NCI-H2029 (cell line): ENCODE data around the gene TRIOBP.
"Not testable (repeated sequence)": the region's sequence is repeated elsewhere in the genome, so short reads cannot be mapped to it uniquely, and the experiment has no call there.

ENCODE experiments used
- DNase-seq: peaks from one replicate; lab custom pipeline; 2025; lab: John Stamatoyannopoulos, UW

TRIOBP gene

DNA sequence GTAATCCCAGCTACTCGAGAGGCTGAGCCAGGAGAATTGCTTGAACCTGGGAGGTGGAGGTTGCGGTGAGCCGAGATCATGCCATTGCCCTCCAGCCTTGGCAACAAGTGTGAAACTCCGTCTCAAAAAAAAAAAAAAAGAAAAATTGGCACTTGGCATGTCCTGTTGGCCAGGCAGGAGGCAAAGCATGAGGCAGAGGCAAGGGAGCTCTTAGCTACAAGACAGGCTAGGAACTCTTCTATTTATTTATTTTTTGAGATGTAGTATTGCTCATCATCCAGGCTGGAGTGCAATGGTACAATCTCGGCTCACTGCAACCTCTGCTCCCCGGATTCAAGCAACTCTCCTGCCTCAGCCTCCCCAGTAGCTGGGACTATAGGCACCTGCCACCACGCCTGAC, 2.7 kb upstream of the TRIOBP start:
- not testable (repeated sequence) for DNase-seq

DNA sequence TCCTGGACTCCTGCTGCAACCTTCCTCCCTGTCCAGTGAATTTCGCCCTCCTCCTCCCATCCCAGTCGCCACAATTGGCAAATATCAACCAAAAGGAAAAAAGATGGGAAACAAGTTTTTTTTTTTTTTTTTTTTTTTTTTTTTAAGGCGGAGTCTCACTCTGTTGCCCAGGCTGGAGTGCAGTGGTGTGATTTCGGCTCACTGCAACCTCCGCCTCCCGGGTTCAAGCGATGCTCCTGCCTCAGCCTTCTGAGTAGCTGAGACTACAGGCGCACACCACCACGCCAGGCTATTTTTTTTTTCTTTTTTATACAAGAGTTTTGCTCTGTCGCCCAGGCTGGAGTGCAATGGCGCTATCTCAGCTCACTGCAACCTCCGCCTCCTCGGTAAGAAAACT, 590 bp upstream of the TRIOBP start:
- DNase-seq = not testable (repeated sequence)

DNA sequence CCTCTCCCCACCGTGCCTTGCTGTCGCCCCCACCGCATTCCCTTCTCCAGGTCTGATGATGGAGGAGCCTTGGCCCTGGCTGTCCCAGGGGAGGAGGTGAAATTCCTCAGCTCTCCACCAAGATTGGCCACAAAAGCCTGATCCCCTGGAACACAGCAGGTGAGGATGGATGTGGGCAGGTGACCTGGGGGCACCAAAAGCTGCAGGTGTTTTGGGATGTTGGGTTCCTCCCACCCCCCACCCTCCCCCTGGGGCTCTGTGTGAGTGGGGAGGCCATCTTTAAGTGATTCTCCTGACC, 639 bp downstream of the TRIOBP start:
- DNase-seq = no peak

DNA sequence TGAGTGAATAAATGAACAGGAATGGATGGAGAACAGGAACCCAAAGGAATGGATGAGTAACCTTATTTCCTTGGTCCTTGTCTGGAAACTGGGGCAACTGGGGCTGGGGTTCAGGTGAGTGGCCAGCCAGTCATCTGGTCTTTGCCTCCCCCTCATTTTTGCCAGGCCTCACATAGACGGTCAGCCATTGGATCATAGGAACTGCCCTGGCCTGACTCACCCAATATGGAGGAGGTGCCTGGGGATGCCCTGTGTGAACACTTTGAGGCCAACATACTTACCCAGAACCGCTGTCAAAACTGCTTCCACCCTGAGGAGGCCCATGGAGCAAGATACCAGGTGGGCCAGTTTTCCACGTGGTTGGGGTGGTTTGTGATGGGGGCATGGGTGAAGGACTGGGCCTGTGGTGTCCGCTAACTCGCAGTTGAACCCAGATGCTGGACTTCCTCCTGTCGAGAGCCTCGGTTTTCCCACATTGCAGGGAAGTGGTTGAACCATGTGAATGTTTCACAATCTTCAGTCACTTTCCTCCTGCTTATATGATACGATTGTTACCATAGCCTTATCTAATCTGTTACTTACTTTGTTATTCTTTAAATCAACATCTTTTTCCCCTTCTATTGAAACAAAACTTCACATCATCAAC, 4.4 kb downstream of the TRIOBP start:
- no peak for DNase-seq

DNA sequence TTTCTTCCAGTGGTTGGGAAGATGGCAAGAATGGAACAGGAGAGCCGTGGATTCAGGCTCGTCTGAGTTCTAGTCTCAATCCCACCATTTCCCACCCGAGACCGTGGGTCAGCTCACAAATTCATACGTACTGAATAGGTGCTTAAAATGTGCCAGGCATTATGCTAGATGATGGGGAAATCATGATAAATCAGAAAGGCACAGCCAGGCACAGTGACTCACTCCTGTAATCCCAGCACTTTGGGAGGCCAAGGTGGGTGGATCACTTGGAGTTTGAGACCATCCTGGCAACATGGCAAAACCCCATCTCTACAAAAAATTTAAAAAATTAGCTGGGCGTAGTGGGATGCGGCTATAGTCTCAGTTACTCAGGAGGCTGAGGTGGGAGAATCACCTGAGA, 7.1 kb downstream of the TRIOBP start:
- no peak for DNase-seq

DNA sequence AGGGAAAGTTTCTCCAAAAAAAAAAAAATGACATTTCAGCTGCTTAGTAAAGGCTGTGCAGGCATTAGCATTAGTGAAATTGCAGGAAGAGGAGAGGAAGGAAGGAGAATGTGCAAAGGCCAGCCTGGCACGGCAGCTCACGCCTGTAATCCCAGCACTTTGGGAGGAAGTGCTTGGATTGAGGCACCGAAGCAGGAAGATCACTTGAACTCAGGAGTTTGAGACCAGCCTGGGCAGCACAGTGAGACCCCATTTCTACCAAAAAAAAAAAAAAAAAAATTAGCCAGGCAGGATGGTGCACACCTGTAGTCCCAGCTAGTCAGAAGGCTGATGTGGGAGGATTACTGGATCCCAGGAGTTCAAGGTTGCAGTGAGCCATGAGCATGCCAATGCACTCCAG, 7.8 kb downstream of the TRIOBP start:
- no peak for DNase-seq

DNA sequence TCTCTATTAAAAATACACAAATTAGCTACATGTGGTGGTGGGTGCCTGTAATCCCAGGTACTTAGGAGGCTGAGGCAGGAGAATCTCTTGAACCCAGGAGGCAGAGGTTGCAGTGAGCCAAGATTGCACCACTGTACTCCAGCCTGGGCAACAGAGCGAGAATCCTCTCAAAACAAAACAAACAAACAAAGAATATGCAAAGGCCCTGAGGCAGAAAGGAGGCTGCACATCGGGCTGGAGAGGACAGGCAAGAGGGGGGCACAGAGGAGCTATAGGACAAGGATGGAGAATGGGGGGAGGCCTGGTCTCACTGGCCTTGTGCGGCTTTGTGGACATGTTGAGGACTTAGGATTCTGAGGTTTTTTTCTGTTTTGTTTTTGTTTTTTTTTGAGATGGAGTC, 8.4 kb downstream of the TRIOBP start:
- DNase-seq = no peak

DNA sequence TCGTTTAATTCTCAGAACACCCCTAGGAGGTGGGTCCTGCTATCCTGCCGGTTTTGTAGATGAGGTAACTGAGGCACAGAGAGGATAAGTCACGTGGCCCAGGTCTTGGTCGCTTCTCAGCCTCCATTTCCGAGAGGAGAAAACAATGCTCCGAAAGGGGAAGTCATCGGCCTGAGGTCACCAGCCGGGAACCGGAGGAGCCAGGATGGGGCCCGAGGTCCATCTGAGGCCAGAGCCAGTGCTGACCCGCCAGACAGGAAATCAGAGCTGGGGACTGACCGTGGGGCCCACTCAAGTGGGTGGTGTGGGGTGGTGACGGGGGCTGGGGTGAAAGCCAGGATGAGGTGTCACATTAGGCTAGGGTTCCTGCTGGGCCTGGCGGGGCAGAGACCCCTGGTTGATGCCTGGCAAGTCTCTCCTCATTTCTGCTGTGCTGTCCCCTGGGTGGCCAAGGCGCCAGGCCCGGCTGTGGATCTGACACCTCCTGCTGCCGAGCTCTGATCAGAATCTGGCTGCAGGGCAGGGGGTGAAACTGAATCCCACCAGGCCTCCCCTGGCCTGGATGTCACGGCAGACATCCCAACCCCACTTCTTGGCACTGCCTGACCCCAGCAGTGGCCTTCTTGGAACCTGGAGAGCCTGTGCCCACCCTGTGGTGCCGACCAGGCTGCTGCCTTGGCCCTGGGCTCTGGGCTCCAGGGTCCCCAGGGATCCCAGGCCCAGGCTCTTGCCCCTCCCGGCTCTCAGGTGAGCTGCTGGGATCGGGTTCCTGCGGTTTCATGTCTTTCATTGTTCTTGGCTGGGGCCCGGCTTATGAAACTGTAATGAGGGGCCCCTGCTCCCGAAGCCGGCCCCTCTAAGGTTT, 12.0 kb downstream of the TRIOBP start:
- no peak for DNase-seq

DNA sequence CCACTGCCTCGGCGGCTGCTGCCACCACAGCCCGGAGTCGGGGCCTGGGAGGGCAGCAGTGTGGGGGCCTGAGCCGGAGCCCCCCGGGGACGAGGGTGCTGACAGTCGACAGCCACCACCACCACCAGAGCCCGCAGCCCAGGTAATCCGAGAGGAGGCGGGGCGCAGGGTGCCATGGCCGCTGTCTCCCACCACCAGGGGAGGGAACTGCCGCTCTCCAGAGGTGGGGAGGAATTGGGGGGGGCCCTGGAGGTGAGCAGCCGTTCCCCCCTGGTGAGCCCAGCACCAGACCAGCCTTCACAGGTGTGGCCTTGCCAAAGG, 12.6 kb downstream of the TRIOBP start:
- DNase-seq = no peak

DNA sequence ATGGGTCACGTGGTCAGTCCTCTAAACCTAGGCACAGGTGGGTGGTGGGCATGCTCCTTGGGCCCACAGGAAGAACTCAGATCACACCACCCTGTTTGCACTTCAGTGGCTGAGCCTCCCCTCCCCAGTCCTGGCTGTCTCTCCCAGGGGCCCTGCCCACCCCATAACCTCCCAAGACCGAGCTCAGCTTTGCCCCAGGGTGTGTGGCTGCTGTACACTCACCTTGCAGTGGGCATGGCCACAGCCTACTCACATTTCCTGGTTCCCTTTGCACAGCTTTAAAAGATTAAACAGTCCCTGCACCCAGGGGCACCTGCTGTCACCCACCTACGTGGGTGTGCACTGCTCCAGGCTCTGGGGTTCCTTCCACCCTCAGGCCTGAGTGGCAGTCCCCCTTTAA, 13.8 kb downstream of the TRIOBP start:
- DNase-seq = no peak

DNA sequence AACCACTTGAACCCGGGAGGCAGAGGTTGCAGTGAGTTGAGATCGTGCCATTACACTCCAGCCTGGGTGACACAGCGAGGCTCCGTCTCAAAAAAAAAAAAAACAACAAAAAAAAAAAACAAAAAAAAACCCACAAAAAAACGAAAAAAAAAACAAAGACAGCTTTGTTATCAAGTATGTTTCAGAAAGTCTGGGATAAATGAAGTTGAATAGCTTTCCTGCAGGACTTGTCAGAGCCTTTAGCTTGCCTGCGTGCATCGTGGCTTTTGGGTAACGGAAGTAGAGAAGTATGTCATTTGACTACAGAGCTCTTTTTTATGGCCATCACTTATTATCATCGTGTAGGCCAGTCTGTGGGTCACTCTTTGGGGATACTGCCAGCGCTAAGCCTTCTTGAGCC, 14.6 kb downstream of the TRIOBP start:
- DNase-seq = no peak

DNA sequence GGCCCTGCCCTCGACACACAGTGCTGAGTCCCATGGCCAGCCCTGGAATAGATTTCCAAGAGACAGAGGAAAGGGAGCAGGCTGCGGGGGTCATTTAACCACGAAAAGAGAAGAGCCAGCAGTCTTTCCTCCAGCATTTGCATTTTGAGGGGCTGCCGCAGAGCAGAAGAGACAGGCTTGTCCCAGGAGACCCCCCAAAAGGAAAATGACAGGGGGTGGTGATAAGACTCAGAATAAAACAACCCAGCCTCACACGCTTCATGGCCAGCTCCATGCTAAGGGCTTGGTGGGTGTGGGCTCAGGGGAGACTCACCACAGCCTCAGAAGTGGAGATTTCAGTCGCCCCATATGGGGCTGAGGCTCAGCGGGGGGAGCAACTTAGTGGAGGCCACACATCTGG, 16.9 kb downstream of the TRIOBP start:
- DNase-seq = no peak

DNA sequence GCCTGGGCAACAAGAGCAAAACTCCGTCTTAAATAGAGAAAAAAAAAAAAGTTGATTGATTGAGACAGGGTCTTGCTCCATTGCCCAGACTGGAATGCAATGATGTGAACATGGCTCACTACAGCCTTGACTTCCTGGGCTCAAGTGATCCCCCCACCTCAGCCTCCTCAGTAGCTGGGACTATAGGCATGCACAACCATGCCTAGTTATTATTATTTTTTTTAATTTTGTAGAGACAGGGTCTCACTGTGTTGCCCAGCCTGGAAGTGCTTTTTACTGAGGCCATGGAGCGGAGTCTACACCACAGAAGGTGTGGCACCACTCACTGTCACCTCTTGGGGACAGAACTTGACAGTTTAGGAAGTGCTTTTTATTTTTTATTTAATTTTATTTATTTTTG, 17.8 kb downstream of the TRIOBP start:
- DNase-seq = no peak

DNA sequence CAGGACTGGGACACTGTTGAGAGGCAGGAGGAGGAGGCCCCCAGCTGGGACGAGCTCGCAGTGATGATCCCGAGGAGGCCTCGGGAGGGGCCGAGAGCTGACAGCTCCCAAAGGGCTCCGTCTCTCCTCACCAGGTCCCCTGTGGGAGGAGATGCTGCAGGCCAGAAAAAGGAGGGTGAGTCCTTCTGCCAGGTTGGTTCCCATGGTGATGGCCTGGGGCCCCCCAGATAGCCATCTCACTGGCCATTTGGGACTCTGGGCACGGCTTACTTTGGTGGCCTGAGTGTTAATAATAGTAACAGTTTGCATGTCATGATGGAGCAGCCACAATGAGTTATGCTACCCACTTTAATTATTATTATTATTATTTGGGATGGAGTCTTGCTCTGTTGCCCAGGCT, 18.9 kb downstream of the TRIOBP start:
- DNase-seq = no peak

DNA sequence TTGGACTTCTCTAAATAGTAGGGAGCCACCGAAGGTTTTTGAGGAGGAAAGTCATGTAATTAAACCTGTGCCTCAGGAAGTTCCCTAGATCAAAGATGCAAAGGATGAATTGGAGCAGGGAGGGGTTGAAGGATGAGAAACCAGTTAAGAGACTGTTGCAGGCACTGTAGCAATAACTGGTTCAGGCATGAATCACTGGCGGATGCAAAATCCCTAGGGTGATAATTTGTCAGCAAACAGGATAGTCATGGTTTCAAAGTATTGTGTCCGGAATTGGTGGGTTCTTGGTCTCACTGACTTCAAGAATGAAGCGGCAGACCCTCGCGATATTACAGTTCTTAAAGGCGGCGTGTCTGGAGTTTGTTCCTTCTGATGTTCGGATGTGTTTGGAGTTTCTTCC, 19.9 kb downstream of the TRIOBP start:
- DNase-seq = no peak

DNA sequence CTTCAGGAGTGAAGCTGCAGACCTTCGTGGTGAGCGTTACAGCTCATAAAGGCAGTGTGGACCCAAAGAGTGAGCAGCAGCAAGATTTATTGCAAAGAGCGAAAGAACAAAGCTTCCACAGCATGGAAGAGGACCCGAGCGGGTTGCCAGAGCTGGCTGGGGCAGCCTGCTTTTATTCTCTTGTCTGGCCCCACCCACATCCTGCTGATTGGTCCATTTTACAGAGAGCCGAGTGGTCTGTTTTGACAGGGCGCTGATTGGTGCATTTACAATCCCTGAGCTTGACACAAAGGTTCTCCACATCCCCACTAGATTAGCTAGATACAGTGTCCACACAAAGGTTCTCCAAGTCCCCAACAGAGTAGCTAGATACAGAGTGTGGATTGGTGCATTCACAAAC, 20.4 kb downstream of the TRIOBP start:
- DNase-seq = not testable (repeated sequence)

DNA sequence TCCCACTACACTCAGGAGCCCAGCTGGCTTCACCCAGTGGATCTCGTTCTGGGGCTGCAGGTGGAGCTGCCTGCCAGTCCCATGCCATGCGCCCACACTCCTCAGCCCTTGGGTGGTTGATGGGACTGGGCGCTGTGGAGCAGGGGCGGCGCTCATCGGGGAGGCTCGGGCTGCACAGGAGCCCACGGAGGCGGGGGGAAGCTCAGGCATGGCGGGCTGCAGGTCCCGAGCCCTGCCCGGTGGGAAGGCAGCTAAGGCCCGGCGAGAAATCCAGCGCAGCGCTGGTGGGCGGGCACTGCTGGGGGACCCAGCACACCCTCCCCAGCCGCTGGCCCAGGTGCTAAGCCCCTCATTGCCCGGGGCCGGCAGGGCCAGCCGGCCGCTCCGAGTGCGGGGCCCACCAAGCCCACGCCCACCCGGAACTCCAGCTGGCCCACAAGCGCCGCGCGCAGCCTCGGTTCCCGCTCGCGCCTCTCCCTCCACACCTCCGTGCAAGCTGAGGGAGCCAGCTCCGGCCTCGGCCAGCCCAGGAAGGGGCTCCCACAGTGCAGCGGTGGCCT, 21.0 kb downstream of the TRIOBP start:
- not testable (repeated sequence) for DNase-seq

DNA sequence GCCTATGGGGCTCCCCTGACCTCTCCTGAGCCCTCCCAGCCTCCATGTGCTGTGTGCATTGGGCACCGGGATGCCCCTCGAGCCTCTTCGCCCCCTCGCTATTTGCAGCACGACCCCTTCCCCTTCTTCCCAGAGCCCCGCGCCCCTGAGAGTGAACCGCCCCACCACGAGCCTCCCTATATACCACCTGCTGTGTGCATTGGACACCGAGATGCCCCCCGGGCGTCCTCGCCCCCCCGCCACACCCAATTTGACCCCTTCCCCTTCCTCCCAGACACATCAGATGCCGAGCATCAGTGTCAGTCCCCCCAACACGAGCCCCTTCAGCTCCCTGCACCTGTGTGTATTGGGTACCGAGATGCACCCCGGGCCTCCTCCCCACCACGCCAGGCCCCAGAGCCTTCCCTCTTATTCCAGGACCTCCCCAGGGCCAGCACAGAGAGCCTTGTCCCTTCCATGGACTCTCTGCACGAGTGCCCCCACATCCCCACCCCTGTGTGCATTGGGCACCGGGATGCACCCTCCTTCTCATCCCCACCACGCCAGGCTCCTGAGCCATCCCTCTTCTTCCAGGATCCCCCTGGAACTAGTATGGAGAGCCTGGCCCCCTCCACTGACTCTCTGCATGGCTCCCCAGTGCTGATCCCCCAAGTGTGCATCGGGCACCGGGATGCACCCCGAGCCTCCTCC, 28.8 kb downstream of the TRIOBP start:
- DNase-seq = no peak

DNA sequence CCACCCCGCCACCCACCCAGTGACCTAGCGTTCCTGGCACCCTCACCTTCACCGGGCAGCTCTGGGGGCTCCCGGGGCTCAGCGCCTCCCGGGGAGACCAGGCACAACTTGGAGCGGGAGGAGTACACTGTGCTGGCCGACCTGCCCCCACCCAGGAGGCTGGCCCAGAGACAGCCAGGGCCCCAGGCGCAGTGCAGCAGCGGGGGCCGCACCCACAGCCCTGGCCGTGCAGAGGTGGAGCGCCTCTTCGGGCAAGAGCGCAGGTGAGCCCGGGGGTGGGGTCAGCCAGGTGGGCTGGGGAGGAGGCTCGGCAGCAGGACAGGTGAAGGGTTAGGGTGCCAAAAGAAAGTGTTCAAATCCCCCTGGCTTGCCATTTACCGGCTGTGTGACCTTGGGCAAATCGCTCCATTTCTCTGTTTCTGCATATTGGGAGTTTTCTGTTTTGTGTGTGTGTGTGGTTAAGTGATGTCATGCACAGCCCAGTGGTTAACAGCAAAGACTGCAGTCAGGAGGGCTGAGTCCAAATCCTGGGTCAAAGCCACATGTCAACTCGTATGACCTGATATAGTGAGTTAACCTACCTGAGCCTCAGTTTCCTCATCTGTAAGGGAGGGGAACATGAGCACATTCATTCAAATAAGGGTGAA, 29.5 kb downstream of the TRIOBP start:
- no peak for DNase-seq

DNA sequence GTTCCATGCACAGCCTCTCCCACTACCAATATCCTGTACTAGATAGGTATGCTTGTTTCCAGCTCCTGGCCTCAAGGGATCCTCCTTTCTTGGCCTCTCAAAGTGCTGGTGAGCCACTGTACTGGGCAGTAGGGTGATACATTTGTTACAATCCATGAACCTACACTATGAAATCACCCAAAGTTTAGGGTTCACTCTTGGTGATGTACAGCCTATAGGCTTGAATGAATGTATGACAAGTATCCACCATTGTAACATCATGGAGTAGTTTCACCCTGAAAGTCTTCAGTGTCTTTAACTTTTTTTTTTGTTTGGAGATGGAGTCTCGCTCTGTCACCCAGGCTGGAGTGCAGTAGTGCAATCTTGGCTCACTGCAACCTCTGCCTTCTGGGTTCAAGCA, 31.8 kb downstream of the TRIOBP start:
- DNase-seq = no peak

DNA sequence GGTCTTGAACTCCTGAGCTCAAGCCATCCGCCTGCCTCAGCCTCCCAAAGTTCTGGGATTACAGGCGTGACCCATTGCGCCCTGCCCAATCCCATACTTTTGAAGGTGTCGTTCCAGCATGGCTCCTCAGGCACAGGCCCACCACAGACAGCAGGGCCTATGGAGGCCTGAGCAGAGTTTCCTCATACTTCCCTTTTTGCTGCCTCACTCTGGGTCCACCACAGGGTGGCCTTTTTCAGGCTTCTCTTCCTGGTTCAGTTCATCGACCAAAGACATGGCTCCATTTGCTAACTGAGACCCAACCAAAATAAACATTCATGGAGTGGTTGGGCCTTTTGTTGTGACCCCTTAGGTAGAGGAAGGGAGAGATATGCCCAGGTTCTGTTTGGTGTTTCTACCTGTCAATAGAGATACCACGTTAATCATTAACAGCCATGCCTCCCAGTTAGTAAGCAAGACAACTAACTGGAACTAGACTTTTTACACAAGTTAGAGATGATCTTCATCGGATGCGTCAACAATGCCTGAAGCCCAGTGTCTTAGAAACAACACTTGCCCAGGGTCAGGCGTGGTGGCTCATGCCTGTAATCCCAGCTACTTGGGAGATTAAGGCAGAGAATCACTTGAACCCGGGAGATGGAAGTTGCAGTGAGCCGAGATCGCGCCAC, 35.1 kb downstream of the TRIOBP start:
- DNase-seq = peak; percentile 37
